H9 (cell line): Measurements from ENCODE around the gene PFKL. TPM values are rescaled to one million over a fixed set of nuclear protein-coding genes. Genes with fewer than 3 reads are reported as not detected.

Experiments
- DNase-seq: peaks from one replicate; pipeline ENCODE4 v3.0.0-alpha.2; 2017
- H2AFZ ChIP-seq: one replicate; pipeline ENCODE4 v1.6.1; 2013; ENCODE audit warnings: mild to moderate bottlenecking, low read length, control low read depth, moderate library complexity
- H2AK5ac ChIP-seq: 2 replicates; pipeline ENCODE4 v1.6.1; 2013; ENCODE audit warnings: low read length, control low read depth, mixed read lengths; ENCODE audit not compliant: insufficient read length
- H2BK120ac ChIP-seq: one replicate; pipeline ENCODE4 v1.6.1; 2013; ENCODE audit warnings: low read depth, mild to moderate bottlenecking, low read length, control low read depth, inconsistent platforms; ENCODE audit not compliant: poor library complexity, severe bottlenecking
- H2BK12ac ChIP-seq: 2 replicates; pipeline ENCODE4 v1.6.1; 2013; ENCODE audit warnings: low read length, control low read depth, mixed read lengths, low read depth; ENCODE audit not compliant: insufficient read length
- H2BK15ac ChIP-seq: 2 replicates; pipeline ENCODE4 v1.6.1; 2013; ENCODE audit warnings: low read depth, low read length, control low read depth
- H2BK20ac ChIP-seq: one replicate; pipeline ENCODE4 v1.6.1; 2013; ENCODE audit warnings: low read depth, mild to moderate bottlenecking, low read length, control low read depth, inconsistent platforms; ENCODE audit not compliant: poor library complexity, severe bottlenecking
- H2BK5ac ChIP-seq: 2 replicates; pipeline ENCODE4 v1.6.1; 2013; ENCODE audit warnings: low read length, control low read depth, mixed read lengths; ENCODE audit not compliant: insufficient read length
- H3K14ac ChIP-seq: 2 replicates; pipeline ENCODE4 v1.6.1; 2013; ENCODE audit warnings: low read length, control low read depth; ENCODE audit not compliant: insufficient read depth
- H3K18ac ChIP-seq: 2 replicates; pipeline ENCODE4 v1.6.1; 2013; ENCODE audit warnings: low read depth, mild to moderate bottlenecking, mixed read lengths, low read length, control low read depth; ENCODE audit not compliant: insufficient read length
- H3K23ac ChIP-seq: 2 replicates; pipeline ENCODE4 v1.6.1; 2013; ENCODE audit warnings: low read length, control low read depth, mixed read lengths, low read depth; ENCODE audit not compliant: insufficient read length
- H3K23me2 ChIP-seq: 2 replicates; pipeline ENCODE4 v1.6.1; 2013; ENCODE audit warnings: low read depth, mild to moderate bottlenecking, mixed read lengths, low read length, control low read depth; ENCODE audit not compliant: insufficient read length, poor library complexity, severe bottlenecking
- H3K27ac ChIP-seq: 2 replicates; pipeline ENCODE4 v1.5.1; 2013; ENCODE audit warnings: low read length, control low read depth, mixed read lengths, low read depth; ENCODE audit not compliant: insufficient read length
- H3K27me3 ChIP-seq: 2 replicates; pipeline ENCODE4 v1.6.1; 2013; ENCODE audit warnings: low read length, control low read depth, inconsistent platforms; ENCODE audit not compliant: insufficient read depth
- H3K4ac ChIP-seq: 2 replicates; pipeline ENCODE4 v1.6.1; 2013; ENCODE audit warnings: low read depth, mild to moderate bottlenecking, control low read depth, inconsistent platforms, low read length, moderate library complexity
- H3K4me1 ChIP-seq: 2 replicates; pipeline ENCODE4 v1.6.1; 2013; ENCODE audit warnings: low read length, control low read depth, inconsistent platforms; ENCODE audit not compliant: insufficient read depth
- H3K4me2 ChIP-seq: 2 replicates; pipeline ENCODE4 v1.6.1; 2013; ENCODE audit warnings: low read length, control low read depth, mixed read lengths; ENCODE audit not compliant: insufficient read length, insufficient read depth
- H3K56ac ChIP-seq: 2 replicates; pipeline ENCODE4 v1.6.1; 2013; ENCODE audit warnings: low read depth, mild to moderate bottlenecking, mixed read lengths, low read length, control low read depth; ENCODE audit not compliant: insufficient read length
- H3K79me1 ChIP-seq: 2 replicates; pipeline ENCODE4 v1.6.1; 2013; ENCODE audit warnings: low read depth, mild to moderate bottlenecking, moderate library complexity, low read length, control low read depth, inconsistent platforms; ENCODE audit not compliant: insufficient read depth, poor library complexity, severe bottlenecking
- H3K79me2 ChIP-seq: 2 replicates; pipeline ENCODE4 v1.6.1; 2013; ENCODE audit warnings: low read length, control low read depth, inconsistent platforms; ENCODE audit not compliant: insufficient read depth
- H3K9ac ChIP-seq: 2 replicates; pipeline ENCODE4 v1.6.1; 2013; ENCODE audit warnings: low read length, control low read depth, mixed read lengths; ENCODE audit not compliant: insufficient read length; ENCODE audit errors: extremely low read depth
- H3K9me3 ChIP-seq: one replicate; pipeline ENCODE4 v1.6.1; 2013; ENCODE audit warnings: low read depth, low read length, inconsistent platforms; ENCODE audit not compliant: control insufficient read depth
- H3T11ph ChIP-seq: one replicate; pipeline ENCODE4 v1.6.1; 2013; ENCODE audit warnings: mild to moderate bottlenecking, low read length, control low read depth, inconsistent platforms
- H4K20me1 ChIP-seq: one replicate; pipeline ENCODE4 v1.6.1; 2013; ENCODE audit not compliant: control insufficient read depth, insufficient read length, insufficient read depth
- H4K5ac ChIP-seq: 2 replicates; pipeline ENCODE4 v1.6.1; 2013; ENCODE audit warnings: low read depth, mild to moderate bottlenecking, mixed read lengths, low read length, control low read depth; ENCODE audit not compliant: insufficient read length
- H4K8ac ChIP-seq: replicated peaks from 2 replicates; pipeline ENCODE4 v1.6.1; 2013; ENCODE audit warnings: low read length, control low read depth, mixed read lengths, low read depth; ENCODE audit not compliant: insufficient read length
- H4K91ac ChIP-seq: 2 replicates; pipeline ENCODE4 v1.6.1; 2013; ENCODE audit warnings: low read depth, mild to moderate bottlenecking, moderate library complexity, mixed read lengths, low read length, control low read depth; ENCODE audit not compliant: insufficient read length
- H3K27ac Mint-ChIP-seq, 3 experiments: 2 replicates in 2 of 3; 3 replicates in 1 of 3; pipeline ENCODE4 v1.8.0; 2020 to 2021; ENCODE audit warnings: mixed read lengths in 3 of 3, mild to moderate bottlenecking in 1 of 3, moderate library complexity in 1 of 3
- H3K27me3 Mint-ChIP-seq: 2 replicates; pipeline ENCODE4 v1.8.0; 2021; ENCODE audit warnings: low read depth, mild to moderate bottlenecking, moderate library complexity, mixed read lengths
- H3K36me3 Mint-ChIP-seq, 3 experiments: 2 replicates in 2 of 3; 3 replicates in 1 of 3; pipeline ENCODE4 v1.8.0; 2020 to 2021; ENCODE audit warnings: low read depth in 3 of 3, mixed read lengths in 3 of 3; ENCODE audit not compliant: insufficient read depth in 1 of 3
- H3K4me1 Mint-ChIP-seq, 2 experiments: 2 replicates each; pipeline ENCODE4 v1.8.0; 2020; ENCODE audit warnings: mixed read lengths in 2 of 2
- H3K4me3 Mint-ChIP-seq, 2 experiments: 2 replicates in 1 of 2; 3 replicates in 1 of 2; pipeline ENCODE4 v1.8.0; 2020 to 2021; ENCODE audit warnings: mild to moderate bottlenecking in 2 of 2, mixed read lengths in 2 of 2, moderate library complexity in 1 of 2
- H3K9me3 Mint-ChIP-seq, 2 experiments: 2 replicates in 1 of 2; 3 replicates in 1 of 2; pipeline ENCODE4 v1.8.0; 2020; ENCODE audit warnings: mild to moderate bottlenecking in 2 of 2, mixed read lengths in 2 of 2, moderate library complexity in 1 of 2
- WGBS: extraction: QIAGEN DNeasy Blood & Tissue Kit; methylation state at CpG from one replicate; pipeline ENCODE4 v1.1.7; 2013; ENCODE audit warnings: missing lambda C conversion rate, low lambda C conversion rate, mixed read lengths; ENCODE audit not compliant: insufficient read length; ENCODE audit errors: extremely low coverage; 5-methylcytosine and 5-hydroxymethylcytosine counted together
- total RNA-seq: library from RNA; stranded (reverse); gene quantifications from 2 replicates; pipeline ENCODE4 v1.2.1, GENCODE V29; 2021
- TF ChIP-seq, protein P1 (sequence below): fragments of 200-600 bp; sonication (generic); conservative IDR thresholded peaks from 3 replicates; pipeline ENCODE4 v1.8.0; 2021; ENCODE audit warnings: antibody characterized with exemption, mild to moderate bottlenecking

Gene PFKL
- total RNA-seq, 1 experiment from 2014 or later: 107 TPM

DNA sequence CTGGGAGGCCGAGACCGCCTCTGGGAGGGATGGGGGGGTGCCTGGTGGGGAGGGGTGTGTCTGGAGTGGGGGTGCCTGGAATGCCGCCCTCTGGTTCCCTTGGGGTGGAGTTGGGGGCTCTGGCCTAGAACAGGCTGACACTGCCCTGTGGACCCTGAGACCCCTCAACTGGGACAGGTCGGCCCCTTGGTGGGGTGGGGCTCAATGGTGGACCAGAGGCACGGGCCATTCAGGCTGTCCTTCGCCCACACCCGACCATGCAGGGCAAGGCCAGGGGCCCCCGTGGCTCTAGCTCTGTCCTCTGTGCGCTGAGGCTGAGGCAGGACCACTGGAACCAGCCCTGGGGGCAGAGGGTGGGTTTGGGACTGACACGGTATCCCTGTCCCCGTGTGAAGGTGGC is 14.7 kb downstream of the PFKL start:
- Mint-ChIP-seq H3K27me3 (no peaks in the 10 kb centered on the region), H3K9me3 (no peaks in the 10 kb centered on the region), H3K4me1 (no peaks in the 10 kb centered on the region), H3K36me3 (peaks cover 8 to 27% (median 25%) of the 10 kb centered on the region in 3 experiments), H3K27ac (no peak overlapping the region), H3K4me3 (no peak overlapping the region)
- no peak overlapping the region for H2AFZ ChIP-seq
- H3K4ac ChIP-seq: no peak overlapping the region
- H3K27me3 ChIP-seq: no peaks in the 10 kb centered on the region
- no peaks in the 10 kb centered on the region for H3K79me2 ChIP-seq
- H2BK120ac ChIP-seq: no peak overlapping the region
- no CpG with 5 or more reads among the region's 11 CpGs for WGBS
- no peak overlapping the region for H3K18ac ChIP-seq
- H3K56ac ChIP-seq: no peak overlapping the region
- no peaks in the 10 kb centered on the region for H4K20me1 ChIP-seq
- H3K79me1 ChIP-seq: no peaks in the 10 kb centered on the region
- no peaks in the 10 kb centered on the region for H3K9me3 ChIP-seq
- no peak overlapping the region; the same call in 1 of the 2 replicates for H3K14ac ChIP-seq
- H2BK20ac ChIP-seq: no peak overlapping the region
- TF ChIP-seq, protein P1, sequence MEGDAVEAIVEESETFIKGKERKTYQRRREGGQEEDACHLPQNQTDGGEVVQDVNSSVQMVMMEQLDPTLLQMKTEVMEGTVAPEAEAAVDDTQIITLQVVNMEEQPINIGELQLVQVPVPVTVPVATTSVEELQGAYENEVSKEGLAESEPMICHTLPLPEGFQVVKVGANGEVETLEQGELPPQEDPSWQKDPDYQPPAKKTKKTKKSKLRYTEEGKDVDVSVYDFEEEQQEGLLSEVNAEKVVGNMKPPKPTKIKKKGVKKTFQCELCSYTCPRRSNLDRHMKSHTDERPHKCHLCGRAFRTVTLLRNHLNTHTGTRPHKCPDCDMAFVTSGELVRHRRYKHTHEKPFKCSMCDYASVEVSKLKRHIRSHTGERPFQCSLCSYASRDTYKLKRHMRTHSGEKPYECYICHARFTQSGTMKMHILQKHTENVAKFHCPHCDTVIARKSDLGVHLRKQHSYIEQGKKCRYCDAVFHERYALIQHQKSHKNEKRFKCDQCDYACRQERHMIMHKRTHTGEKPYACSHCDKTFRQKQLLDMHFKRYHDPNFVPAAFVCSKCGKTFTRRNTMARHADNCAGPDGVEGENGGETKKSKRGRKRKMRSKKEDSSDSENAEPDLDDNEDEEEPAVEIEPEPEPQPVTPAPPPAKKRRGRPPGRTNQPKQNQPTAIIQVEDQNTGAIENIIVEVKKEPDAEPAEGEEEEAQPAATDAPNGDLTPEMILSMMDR: no peak
- H3K9ac ChIP-seq: no peak overlapping the region
- H3K4me2 ChIP-seq: no peak overlapping the region
- H3K23me2 ChIP-seq: no peaks in the 10 kb centered on the region
- H4K91ac ChIP-seq: no peak overlapping the region
- no peak overlapping the region for H3T11ph ChIP-seq
- no peak for DNase-seq
- H3K4me1 ChIP-seq: no peaks in the 10 kb centered on the region
- H3K23ac ChIP-seq: no peak overlapping the region
- no peak overlapping the region for H2BK12ac ChIP-seq
- no peak overlapping the region for H2AK5ac ChIP-seq
- H4K5ac ChIP-seq: no peak overlapping the region
- H2BK5ac ChIP-seq: no peak overlapping the region
- H2BK15ac ChIP-seq: no peak overlapping the region
- no peak overlapping the region for H3K27ac ChIP-seq
- H4K8ac ChIP-seq: no peak overlapping the region
